ENCODE data around the gene CHRNA4.

DNA sequence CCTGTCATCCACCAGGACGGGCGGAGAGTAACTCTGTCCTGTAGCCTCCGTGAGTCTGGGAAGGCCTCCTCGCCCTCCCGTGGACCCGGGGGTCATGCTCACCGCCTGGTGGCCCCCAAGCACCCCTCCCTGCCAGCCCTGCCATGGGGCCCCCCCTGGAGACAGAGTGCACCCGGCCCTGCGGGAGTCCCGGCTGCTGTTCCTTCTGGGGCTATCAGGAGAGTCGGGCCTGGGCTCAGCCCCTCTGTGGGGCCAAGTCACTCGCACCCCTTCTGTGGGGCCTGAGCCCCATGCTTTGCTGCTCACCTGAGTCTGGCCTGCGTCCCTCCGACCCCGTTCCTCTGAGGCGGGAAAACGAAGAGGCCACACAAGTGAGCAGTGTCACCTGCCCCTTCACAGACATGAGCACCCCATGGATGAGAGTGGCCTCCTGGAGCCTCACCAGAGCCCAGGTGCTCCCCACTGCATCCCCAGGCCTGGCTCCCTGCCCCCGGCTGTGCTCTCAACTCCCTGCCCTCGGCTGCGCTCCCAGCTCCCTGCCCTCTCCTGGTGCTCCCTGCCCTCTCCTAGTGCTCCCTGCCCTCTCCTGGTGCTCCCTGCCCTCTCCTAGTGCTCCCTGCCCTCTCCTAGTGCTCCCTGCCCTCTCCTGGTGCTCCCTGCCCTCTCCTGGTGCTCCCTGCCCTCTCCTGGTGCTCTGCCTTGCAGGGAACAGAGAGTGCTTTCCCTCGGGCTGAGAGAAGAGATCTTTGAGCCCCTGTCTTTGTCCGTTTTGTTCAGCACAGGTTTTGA, 4.6 kb upstream of the CHRNA4 start:
- TF ChIP-seq, protein P1, sequence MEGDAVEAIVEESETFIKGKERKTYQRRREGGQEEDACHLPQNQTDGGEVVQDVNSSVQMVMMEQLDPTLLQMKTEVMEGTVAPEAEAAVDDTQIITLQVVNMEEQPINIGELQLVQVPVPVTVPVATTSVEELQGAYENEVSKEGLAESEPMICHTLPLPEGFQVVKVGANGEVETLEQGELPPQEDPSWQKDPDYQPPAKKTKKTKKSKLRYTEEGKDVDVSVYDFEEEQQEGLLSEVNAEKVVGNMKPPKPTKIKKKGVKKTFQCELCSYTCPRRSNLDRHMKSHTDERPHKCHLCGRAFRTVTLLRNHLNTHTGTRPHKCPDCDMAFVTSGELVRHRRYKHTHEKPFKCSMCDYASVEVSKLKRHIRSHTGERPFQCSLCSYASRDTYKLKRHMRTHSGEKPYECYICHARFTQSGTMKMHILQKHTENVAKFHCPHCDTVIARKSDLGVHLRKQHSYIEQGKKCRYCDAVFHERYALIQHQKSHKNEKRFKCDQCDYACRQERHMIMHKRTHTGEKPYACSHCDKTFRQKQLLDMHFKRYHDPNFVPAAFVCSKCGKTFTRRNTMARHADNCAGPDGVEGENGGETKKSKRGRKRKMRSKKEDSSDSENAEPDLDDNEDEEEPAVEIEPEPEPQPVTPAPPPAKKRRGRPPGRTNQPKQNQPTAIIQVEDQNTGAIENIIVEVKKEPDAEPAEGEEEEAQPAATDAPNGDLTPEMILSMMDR (IDR thresholded peaks at IDR 0.05; ENCODE audit: low read depth, low read length, poor library complexity, severe bottlenecking): no peak
- no peak for TF ChIP-seq EZH2phosphoT487 (IDR thresholded peaks at IDR 0.05; ENCODE audit: borderline replicate concordance, low read length)

All from DOHH2 (cell line).